HG03196 (cell line): Measurements from ENCODE around the gene ZNF502.

Experiments
- ATAC-seq: cut with Tn5 transposase; IDR thresholded peaks from one replicate; pipeline ENCODE4 v1.9.1; 2021; ENCODE audit not compliant: unreplicated experiment

Gene ZNF502

DNA sequence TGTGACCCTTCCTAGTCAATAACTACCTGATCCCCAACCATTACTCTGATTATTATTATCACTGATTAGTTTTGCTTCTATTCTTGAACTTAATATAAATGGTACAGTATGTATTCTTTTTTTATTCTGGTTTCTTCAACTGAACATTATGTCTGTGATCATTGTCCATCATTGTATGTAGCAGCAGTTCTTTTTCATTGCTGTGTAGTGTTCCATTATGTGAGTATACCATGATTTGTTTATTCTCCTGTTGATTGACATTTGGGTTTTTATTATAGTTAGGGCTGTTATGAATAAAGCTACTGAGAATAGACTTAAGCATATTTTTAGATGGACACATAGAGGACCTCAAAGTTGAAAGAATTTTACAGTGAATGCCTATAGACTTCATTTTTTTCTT lies 51.8 kb downstream of the ZNF502 start:
- no peak for ATAC-seq

DNA sequence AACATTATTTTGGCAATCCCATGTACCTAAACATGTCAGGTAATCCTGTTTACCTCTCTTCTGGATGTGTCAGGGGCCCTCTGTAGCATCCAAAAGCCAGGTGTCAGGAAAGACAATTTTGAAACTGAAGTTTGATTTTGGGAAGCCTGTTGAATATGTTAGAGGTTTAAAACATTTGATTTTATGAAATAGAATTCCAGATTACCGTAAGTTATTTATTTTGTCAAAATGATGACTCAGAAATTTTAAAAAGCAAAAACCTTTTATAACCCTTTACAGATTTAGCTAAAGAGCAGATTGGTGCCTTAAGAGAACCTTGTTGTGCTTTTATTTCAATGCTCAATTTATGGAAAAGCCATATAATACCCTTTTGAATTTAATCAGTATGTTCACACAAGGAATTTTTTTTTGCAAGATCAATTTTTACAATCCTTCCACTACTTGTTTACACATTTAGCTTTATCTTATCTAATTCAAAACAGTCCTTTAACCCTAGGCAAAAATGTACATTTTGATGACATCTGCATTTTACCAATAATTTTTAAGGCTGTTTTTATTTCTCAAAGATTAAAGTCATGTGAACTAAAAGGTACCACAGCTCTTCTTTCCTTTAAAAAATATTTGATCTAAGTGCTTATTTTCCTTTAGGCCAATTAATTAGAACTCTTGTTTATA lies 59.1 kb downstream of the ZNF502 start:
- ATAC-seq: no peak

DNA sequence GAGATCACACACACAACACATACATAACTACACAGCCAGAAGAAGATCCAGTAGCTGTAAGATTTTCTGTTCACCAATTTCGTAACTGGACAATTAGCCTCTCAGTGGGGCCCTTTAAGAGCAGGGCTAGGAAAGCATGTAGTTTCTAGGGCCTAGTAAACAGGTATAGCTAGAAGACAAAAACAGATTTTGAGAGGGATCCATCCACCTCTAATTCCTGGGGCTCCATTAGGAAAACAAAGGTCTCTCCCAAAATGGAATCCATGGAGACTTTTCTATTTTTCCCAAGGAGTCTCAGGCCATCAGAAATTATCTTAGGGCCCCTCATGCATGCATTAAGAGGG lies 59.6 kb downstream of the ZNF502 start:
- ATAC-seq: no peak
